ENCODE measurements around the gene EFCC1. TPM values are rescaled to one million over a fixed set of nuclear protein-coding genes. Genes with fewer than 3 reads are reported as not detected.
"Not testable (repeated sequence)": the region's sequence is repeated elsewhere in the genome, so short reads cannot be mapped to it uniquely, and the experiment has no call there.

The EFCC1 gene
- total RNA-seq, 1 donor from 2014 or later = not detected

- Histone ChIP-seq H3K27me3 (ENCODE audit: control insufficient read depth, insufficient read depth, low read length) (no peaks in the 10 kb centered on the region), H3K36me3 (ENCODE audit: control insufficient read depth, insufficient read depth, low read length) (no peaks in the 10 kb centered on the region), H3K4me3 (ENCODE audit: low read depth, low read length) (no peak overlapping the region)
- no peak for TF ChIP-seq CTCF (IDR thresholded peaks at IDR 0.05; ENCODE audit: insufficient read depth, low read length, poor library complexity, severe bottlenecking)
- DNase-seq (ENCODE audit: low read depth) = no peak
These were observed 80.9 kb downstream of the EFCC1 start for GRCh38 chr3:129082026-129082425.

GRCh38 chr3:129084501-129084900 lies 83.4 kb downstream of the EFCC1 start:
- Histone ChIP-seq H3K36me3 (ENCODE audit: control insufficient read depth, insufficient read depth, low read length) (no peaks in the 10 kb centered on the region), H3K27me3 (ENCODE audit: control insufficient read depth, insufficient read depth, low read length) (no peaks in the 10 kb centered on the region), H3K4me3 (ENCODE audit: low read depth, low read length) (no peak overlapping the region)
- no peak for TF ChIP-seq CTCF (IDR thresholded peaks at IDR 0.05; ENCODE audit: insufficient read depth, low read length, poor library complexity, severe bottlenecking)
- no peak for DNase-seq (ENCODE audit: low read depth)

GRCh38 chr3:129085165-129085715 lies 84.1 kb downstream of the EFCC1 start:
- no peak for TF ChIP-seq CTCF (IDR thresholded peaks at IDR 0.05; ENCODE audit: insufficient read depth, low read length, poor library complexity, severe bottlenecking)
- DNase-seq (ENCODE audit: low read depth) = no peak
- no peaks in the 10 kb centered on the region for H3K27me3 ChIP-seq (ENCODE audit: control insufficient read depth, insufficient read depth, low read length)
- H3K4me3 ChIP-seq (ENCODE audit: low read depth, low read length) = no peak overlapping the region
- no peaks in the 10 kb centered on the region for H3K36me3 ChIP-seq (ENCODE audit: control insufficient read depth, insufficient read depth, low read length)

DNA sequence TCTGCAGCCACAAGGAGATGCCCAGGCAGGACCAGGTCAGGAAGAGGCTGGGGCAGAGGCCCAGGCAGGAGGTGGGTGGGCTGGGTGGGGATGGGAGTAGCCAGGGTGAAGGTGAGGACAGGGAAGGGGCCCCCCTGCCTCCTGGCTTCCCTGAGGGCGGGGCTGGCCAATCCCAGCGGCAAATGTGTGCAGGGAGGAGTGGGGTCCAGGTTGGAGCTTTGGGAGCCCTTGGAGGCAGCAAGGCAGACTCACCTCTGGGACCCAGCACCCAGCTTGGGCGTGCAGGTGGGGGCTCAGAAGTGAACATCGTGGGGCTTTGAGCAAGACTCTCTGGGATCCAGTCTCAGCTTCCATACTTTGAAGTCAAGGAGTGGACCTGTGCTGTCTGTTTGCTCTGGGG lies 84.7 kb downstream of the EFCC1 start:
- no peak for TF ChIP-seq CTCF (IDR thresholded peaks at IDR 0.05; ENCODE audit: insufficient read depth, low read length, poor library complexity, severe bottlenecking)
- H3K4me3 ChIP-seq (ENCODE audit: low read depth, low read length) = no peak overlapping the region
- H3K36me3 ChIP-seq (ENCODE audit: control insufficient read depth, insufficient read depth, low read length) = no peaks in the 10 kb centered on the region
- no peak for DNase-seq (ENCODE audit: low read depth)
- no peaks in the 10 kb centered on the region for H3K27me3 ChIP-seq (ENCODE audit: control insufficient read depth, insufficient read depth, low read length)

- no peak for TF ChIP-seq CTCF (IDR thresholded peaks at IDR 0.05; ENCODE audit: insufficient read depth, low read length, poor library complexity, severe bottlenecking)
- no peaks in the 10 kb centered on the region for H3K36me3 ChIP-seq (ENCODE audit: control insufficient read depth, insufficient read depth, low read length)
- no peaks in the 10 kb centered on the region for H3K27me3 ChIP-seq (ENCODE audit: control insufficient read depth, insufficient read depth, low read length)
- no peak overlapping the region for H3K4me3 ChIP-seq (ENCODE audit: low read depth, low read length)
- DNase-seq (ENCODE audit: low read depth) = no peak
These were observed 86.1 kb downstream of the EFCC1 start for GRCh38 chr3:129087138-129087702.

- not testable (repeated sequence) for H3K36me3 ChIP-seq (ENCODE audit: control insufficient read depth, insufficient read depth, low read length); H3K27me3 ChIP-seq (ENCODE audit: control insufficient read depth, insufficient read depth, low read length); DNase-seq (ENCODE audit: low read depth); H3K4me3 ChIP-seq (ENCODE audit: low read depth, low read length)
These were observed 86.8 kb downstream of the EFCC1 start for GRCh38 chr3:129087904-129088303.

- H3K4me3 ChIP-seq (ENCODE audit: low read depth, low read length); H3K36me3 ChIP-seq (ENCODE audit: control insufficient read depth, insufficient read depth, low read length); H3K27me3 ChIP-seq (ENCODE audit: control insufficient read depth, insufficient read depth, low read length); DNase-seq (ENCODE audit: low read depth): not testable (repeated sequence)
These were observed 87.2 kb downstream of the EFCC1 start for GRCh38 chr3:129088312-129088711.

All from kidney epithelial cell (primary cell).